Activated T-helper 1 cell treated with Interleukin-2 at 50 U/mL for 16 hours (primary cell): Measurements from ENCODE around the gene UNC5C.
"Not testable (repeated sequence)": the region's sequence is repeated elsewhere in the genome, so short reads cannot be mapped to it uniquely, and the experiment has no call there.

Experiments
- DNase-seq: peaks from one replicate; pipeline ENCODE4 v3.0.0-alpha.2; 2020; ENCODE audit warnings: low read depth

Gene UNC5C

GRCh38 chr4:95178938-95179337, 369.8 kb downstream of the UNC5C start:
- no peak for DNase-seq

- not testable (repeated sequence) for DNase-seq
These were observed 377.4 kb downstream of the UNC5C start for GRCh38 chr4:95171377-95171776.

DNA sequence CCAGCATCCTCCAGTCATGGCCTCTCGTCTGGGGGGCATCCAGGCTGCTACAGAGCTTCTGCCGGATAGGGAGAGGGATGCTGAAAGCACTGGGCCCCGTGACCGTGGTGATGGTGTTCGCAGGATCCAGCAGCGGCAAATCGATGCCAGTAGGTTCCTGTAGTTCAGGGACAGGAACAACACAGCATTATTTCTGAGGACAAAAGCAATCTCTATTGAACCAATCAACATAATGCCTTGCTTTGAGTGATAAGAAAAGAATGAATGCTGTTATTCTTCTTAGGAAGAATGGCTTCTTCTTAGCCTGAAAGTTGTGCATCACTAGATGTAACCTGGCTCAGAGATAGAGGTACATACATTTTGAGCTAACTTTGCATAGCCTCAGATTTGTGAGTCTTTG, 378.6 kb downstream of the UNC5C start:
- no peak for DNase-seq

DNA sequence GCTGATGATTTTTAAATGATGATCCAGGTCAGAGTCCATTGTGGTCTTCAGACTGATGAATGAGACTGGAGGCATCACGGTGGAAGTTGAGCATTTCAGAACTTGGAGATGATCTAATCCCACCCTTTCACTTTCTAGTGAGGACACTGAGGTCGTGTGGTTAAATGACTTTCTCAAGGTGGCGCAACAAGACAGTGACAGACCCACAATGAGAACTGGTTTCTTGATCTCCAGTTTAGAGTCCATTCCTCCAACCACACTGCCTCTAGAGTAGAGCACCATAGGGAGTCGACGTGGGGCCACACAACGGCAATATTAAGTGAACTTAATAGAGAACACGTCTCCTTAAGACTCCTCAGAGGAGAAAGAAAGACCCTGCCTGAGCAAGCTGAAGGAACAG, 381.0 kb downstream of the UNC5C start:
- DNase-seq = no peak

- no peak for DNase-seq
These were observed 382.7 kb downstream of the UNC5C start for GRCh38 chr4:95165926-95166524.

DNA sequence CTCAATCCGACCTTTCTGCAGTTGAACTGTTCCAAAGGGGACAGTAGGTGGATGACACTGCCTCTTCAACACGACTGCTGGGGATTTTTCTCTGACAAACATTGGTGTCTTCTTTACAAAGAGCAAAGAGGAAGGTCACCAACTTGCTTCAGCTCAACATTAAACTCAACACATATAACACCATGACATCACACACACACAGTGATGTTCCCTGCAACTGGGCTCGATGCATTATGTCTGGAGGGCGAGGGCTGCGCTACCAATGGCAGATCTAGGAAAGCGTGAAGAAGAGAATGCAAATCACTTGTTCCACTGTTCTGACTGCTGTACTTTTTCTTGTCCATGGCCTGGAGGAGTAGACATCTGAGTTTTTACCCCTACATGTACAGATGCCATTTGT, 385.9 kb downstream of the UNC5C start:
- no peak for DNase-seq

DNA sequence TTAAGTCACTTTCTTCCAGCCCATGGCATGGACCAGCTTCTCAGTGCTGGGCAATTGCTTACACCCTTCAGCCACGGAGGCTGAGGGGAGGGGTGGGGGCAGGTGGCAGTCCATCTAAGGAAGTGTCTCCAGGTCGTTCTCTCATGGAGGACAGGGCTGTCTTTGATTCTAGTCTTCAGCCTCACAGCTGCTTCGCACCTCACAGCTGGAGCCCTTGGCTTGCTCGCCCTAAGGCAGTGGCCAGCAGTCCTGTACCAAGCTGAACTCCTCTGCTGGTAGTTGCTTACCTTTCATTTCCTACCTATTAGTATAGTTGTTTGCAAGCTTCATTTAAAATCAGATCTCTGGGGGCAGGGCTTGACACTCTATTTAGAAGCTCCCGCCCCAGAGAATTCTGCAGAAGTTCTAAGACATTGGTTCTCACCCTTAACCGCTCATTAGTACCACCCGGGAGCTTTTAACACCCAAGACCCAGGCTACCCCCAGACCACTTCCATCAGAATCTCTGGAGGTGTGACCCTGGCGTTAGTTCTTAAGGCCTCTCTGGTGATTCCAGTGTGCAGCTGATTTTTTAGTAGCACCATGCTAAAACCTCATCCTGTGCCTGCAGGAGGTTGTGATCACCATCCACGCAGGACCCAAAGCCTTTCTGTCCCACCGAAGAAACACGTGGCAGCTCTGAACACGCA, 386.8 kb downstream of the UNC5C start:
- no peak for DNase-seq

DNA sequence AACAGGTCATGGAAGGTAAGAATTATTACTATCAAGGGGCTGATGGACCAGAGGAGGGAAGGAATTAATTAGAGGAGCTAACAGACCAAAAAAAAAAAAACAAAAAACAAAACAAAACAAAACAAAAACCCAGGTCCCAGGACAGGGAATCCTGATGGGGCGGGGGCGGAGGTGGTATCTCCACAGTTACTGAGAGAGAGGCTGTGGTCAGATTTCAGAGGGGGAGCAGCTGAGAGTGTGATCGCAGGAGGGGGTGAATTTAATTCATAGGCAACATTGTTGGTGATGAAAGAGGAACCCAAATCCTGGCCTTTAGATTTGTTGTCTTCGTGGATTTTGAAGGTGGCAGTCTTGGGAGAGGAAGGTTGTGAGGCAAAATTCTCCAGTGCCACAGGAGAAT, 389.4 kb downstream of the UNC5C start:
- DNase-seq = no peak

DNA sequence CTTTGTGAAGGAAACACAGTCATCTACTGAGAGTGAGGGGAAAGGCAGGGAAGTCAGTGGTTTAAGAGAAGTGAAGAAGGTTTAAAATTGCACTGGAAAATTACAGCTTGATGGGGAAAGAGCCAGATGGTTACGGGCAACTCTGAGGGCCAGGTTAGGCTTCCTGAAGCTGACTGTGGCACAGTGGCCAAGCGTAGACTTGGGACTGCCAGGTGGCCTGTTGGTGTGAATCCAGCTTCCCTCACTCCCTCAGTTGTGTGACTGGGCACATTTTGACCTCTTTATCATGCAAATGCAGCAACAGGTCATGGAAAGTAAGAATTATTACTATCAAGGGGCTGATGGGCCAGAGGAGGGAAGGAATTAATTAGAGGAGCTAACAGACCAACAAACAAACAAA, 390.1 kb downstream of the UNC5C start:
- no peak for DNase-seq

DNA sequence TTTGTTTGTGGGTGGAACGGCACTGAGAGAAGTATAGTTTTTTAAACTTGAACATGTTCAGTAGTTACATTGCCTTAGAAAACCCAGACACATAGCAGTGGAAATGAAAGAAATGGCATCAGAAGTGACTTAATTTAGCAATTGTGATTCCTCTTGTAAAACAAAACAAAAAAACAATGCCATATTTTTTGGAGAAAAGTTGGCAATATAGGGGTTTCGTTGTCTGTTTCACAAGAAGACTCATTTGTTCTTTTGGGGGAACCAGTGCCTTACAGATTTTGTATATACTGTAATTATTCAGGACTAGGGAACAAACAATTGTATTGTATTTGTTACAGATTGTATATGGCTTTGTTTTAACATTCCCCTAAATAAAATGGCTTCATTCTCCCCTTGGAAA, 390.7 kb downstream of the UNC5C start:
- no peak for DNase-seq

- no peak for DNase-seq
These were observed 391.2 kb downstream of the UNC5C start for GRCh38 chr4:95157596-95157995.

- DNase-seq = no peak
These were observed 392.4 kb downstream of the UNC5C start for GRCh38 chr4:95156452-95156765.

DNA sequence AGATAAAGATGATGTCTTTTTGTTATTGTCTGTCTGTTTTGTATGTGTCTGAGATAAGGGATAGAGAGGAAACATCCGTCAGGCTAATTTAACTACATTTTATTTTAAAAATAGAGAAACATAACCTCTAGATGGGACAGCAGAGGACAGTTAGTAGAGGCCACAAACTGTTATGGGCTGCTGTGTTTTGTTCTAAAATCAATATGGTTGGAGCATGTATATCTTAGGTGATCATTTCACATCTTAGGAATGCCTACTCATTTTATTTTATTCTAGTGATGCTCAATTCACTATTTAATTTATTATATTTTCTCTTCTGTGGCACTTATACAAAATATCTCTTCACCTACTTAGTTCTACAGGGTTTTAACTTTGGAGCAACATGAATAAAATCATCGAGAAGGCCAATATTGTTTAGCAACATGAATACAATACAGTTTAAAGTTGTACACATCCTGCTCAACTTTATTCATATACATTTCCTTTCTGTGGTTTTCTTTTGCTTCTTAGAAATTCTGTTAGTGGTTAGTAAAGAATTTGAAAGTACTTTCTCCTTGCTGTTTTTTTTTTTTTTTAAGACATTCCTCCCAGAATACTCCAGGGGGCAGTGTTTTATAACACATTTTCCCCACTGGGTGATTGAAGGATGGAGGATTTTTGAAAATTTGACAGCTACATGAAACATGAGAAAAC, 392.9 kb downstream of the UNC5C start:
- no peak for DNase-seq

DNA sequence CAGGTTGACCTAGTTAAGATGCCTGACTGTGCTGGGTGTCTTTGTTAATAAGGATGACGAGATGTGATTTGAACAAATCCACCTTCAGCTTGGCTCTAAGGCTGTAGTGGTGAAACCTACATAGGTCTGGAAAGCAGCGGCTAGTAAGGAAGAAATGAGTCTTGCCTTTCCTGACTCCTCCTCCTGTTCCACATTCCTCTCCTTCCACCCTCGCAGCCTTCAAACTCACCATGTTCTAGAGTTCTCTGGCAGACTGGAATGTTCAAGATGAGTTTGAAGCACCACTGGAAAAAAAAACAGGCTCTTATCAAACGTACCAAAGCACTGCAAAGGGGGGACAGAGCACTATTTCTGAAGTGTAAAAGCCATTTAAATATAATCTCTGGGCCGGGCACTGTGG, 395.6 kb downstream of the UNC5C start:
- no peak for DNase-seq

GRCh38 chr4:95151255-95151654, 397.5 kb downstream of the UNC5C start:
- DNase-seq = no peak

- DNase-seq = no peak
These were observed 405.8 kb downstream of the UNC5C start for GRCh38 chr4:95142932-95143331.

- DNase-seq = no peak
These were observed 407.4 kb downstream of the UNC5C start for GRCh38 chr4:95141361-95141760.

DNA sequence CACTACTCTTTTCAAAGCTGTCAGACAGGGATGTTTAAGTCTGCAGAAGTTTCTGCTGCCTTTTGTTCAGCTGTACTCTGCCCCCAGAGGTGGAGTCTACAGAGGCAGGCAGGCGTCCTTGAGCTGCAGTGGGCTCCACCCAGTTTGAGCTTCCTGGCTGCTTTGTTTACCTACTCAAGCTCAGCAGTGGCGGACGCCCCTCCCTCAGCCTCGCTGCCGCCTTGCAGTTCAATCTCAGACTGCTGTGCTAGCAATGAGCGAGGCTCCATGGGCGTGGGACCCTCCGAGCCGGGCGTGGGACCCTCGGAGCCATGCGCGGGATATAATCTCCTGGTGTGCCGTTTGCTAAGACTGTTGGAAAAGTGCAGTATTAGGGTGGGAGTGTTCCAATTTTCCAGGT, 409.3 kb downstream of the UNC5C start:
- not testable (repeated sequence) for DNase-seq

GRCh38 chr4:95134016-95134415, 414.8 kb downstream of the UNC5C start:
- not testable (repeated sequence) for DNase-seq

- no peak for DNase-seq
These were observed 418.9 kb downstream of the UNC5C start for GRCh38 chr4:95129821-95130311.

DNA sequence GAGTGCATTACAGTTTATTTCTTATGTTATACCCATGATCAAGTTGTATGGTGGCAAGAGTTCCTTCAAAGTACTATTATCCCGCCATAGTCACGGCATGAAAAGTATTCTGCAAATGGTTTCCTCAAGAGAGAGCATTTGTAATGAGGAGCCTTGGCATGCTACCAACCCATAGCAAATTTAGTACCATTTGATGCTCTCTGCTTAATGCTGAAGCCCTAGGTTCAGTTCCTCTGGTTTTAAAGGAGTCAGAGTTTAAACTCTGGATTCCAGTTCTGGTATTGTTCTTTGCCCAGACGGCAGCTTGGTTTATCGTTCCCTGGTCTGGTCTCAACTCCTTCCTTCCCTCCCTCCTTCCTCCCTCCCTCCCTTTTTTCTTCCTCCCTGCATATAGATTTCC, 419.7 kb downstream of the UNC5C start:
- DNase-seq = no peak

GRCh38 chr4:95124906-95125504, 423.8 kb downstream of the UNC5C start:
- DNase-seq = no peak

GRCh38 chr4:95122001-95122400, 426.8 kb downstream of the UNC5C start:
- DNase-seq = no peak
